Erythroblast (primary cell): ENCODE results near the gene DSCAM.

Experiments
- GATA1 ChIP-seq: IDR thresholded peaks from 2 replicates; pipeline ENCODE4 v1.6.1; 2011; ENCODE audit warnings: low read depth, mild to moderate bottlenecking, control low read depth, low read length, moderate library complexity
- POLR2A ChIP-seq: IDR thresholded peaks from 2 replicates; pipeline ENCODE4 v1.6.1; 2011; ENCODE audit warnings: mild to moderate bottlenecking, low read length

DNA sequence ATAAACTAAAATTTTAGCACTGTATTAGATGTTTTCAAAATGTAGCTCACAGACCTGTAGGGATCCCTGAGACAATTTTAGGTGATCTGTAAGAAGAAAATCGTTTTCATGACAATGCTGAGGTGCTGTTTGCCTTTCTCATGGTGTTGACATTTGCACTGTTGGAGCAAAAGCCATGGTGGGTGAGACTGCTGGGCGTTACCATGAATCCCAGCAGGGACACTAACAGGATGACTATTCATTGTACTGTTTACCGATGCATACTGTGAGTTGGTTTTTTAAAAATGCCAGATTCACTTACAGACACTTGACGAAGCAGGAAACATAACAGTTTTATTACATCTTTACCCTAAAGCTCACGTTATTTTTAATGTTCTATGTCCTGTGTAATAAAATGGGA is 511.3 kb downstream of the DSCAM start:
- TF ChIP-seq POLR2A: no peak
- no peak for TF ChIP-seq GATA1
